SKM-1 (cell line): ENCODE results near the gene IQGAP2.
"Not testable (repeated sequence)": the region's sequence is repeated elsewhere in the genome, so short reads cannot be mapped to it uniquely, and the experiment has no call there.

ENCODE experiments used
- DNase-seq: peaks from one replicate; lab custom pipeline; 2025; ENCODE audit not compliant: unreplicated experiment; lab: John Stamatoyannopoulos, UW

IQGAP2 gene

GRCh38 chr5:76602094-76602726 lies 199.1 kb downstream of the IQGAP2 start:
- DNase-seq: no peak

GRCh38 chr5:76603991-76604390 lies 200.9 kb downstream of the IQGAP2 start:
- not testable (repeated sequence) for DNase-seq

- DNase-seq: no peak
Observed at GRCh38 chr5:76604838-76605237, 201.8 kb downstream of the IQGAP2 start.

GRCh38 chr5:76606701-76607100 lies 203.6 kb downstream of the IQGAP2 start:
- no peak for DNase-seq

- no peak for DNase-seq
Observed at GRCh38 chr5:76607353-76607871, 204.3 kb downstream of the IQGAP2 start.

- DNase-seq: no peak
Observed at GRCh38 chr5:76608833-76609232, 205.7 kb downstream of the IQGAP2 start.

- no peak for DNase-seq
Observed at GRCh38 chr5:76610196-76610595, 207.1 kb downstream of the IQGAP2 start.

GRCh38 chr5:76612942-76613341 lies 209.9 kb downstream of the IQGAP2 start:
- no peak for DNase-seq

- DNase-seq: no peak
Observed at GRCh38 chr5:76615759-76616158, 212.7 kb downstream of the IQGAP2 start.

- DNase-seq: no peak
Observed at GRCh38 chr5:76616206-76616605, 213.1 kb downstream of the IQGAP2 start.

- DNase-seq: no peak
Observed at GRCh38 chr5:76617229-76617628, 214.1 kb downstream of the IQGAP2 start.

GRCh38 chr5:76617675-76618074 lies 214.6 kb downstream of the IQGAP2 start:
- no peak for DNase-seq

GRCh38 chr5:76620166-76620565 lies 217.1 kb downstream of the IQGAP2 start:
- DNase-seq: no peak

GRCh38 chr5:76622076-76622475 lies 219.0 kb downstream of the IQGAP2 start:
- no peak for DNase-seq

GRCh38 chr5:76622973-76623596 lies 220.0 kb downstream of the IQGAP2 start, which contains the start of gene F2RL2:
Gene F2RL2 (minus strand): TSS chr5:76623403. CDS start chr5:76623230, 173 bp downstream.
- DNase-seq: no peak

GRCh38 chr5:76625087-76625815 lies 222.2 kb downstream of the IQGAP2 start:
- no peak for DNase-seq

- DNase-seq: no peak
Observed at GRCh38 chr5:76626738-76627137, 223.7 kb downstream of the IQGAP2 start.

- DNase-seq: no peak
Observed at GRCh38 chr5:76634661-76635060, 231.6 kb downstream of the IQGAP2 start.

- DNase-seq: no peak
Observed at GRCh38 chr5:76637490-76637889, 234.4 kb downstream of the IQGAP2 start.

GRCh38 chr5:76638479-76638878 lies 235.4 kb downstream of the IQGAP2 start:
- DNase-seq: no peak

GRCh38 chr5:76641514-76642120 lies 238.5 kb downstream of the IQGAP2 start:
- DNase-seq: peak; percentile 14
